GM23248 (cell line): ENCODE data around the gene GSDME.

Source experiments
- EZH2 ChIP-seq: fragments of 200-600 bp; sonication (generic); IDR thresholded peaks from 2 replicates; pipeline ENCODE4 v1.6.1; 2018; ENCODE audit warnings: antibody characterized with exemption, mild to moderate bottlenecking; ENCODE audit not compliant: insufficient read depth, poor library complexity, severe bottlenecking
- EZH2phosphoT487 ChIP-seq: fragments of 200-600 bp; sonication (generic); IDR thresholded peaks from 2 replicates; pipeline ENCODE4 v1.6.1; 2018; ENCODE audit warnings: antibody characterized with exemption, moderate library complexity, mild to moderate bottlenecking, low read depth; ENCODE audit not compliant: insufficient read depth

GRCh38 chr7:24720283-24720682, 37.0 kb downstream of the GSDME start:
- TF ChIP-seq EZH2 (no peak), EZH2phosphoT487 (no peak)
